ENCODE results near the gene IFTAP. TPM values are rescaled to one million over a fixed set of nuclear protein-coding genes. Genes with fewer than 3 reads are reported as not detected.
"Not testable (repeated sequence)": the region's sequence is repeated elsewhere in the genome, so short reads cannot be mapped to it uniquely, and the experiment has no call there.

The IFTAP gene
- 25.3 and 30.3 TPM in 2 replicates for total RNA-seq (2021)
- Bru-seq, nascent RNA = percentile 59 among the genes with signal in this experiment
- percentile 49 among the genes with signal in this experiment for BruChase-seq, experiment 1, labeled RNA remaining after a 2-hour chase
- BruChase-seq, experiment 2, labeled RNA remaining after a 6-hour chase = percentile 39 among the genes with signal in this experiment
- long read RNA-seq, transcript C11orf74-208 (6 exons, 694 nt) = major isoform, 15 of 53 reads
- long read RNA-seq, transcript C11orf74-201 (6 exons, 863 nt) = minor isoform, 9 of 53 reads
- long read RNA-seq, partial matches to known transcripts = 2 of 53 reads
- long read RNA-seq, other reads (novel, unspliced or antisense) = 13 of 53 reads

GRCh38 chr11:36594316-36594989, at the start of gene IFTAP:
Gene IFTAP, plus strand, starts transcription at chr11:36594502. Its CDS starts 15,602 bp downstream, at chr11:36610104.
- Histone ChIP-seq H3K27ac (ENCODE audit: low read depth, low read length, poor library complexity, severe bottlenecking) (peak within 1 kb of the TSS; percentile 1), H3K4me3 (ENCODE audit: low read depth, low read length, poor library complexity, severe bottlenecking) (peak within 1 kb of the TSS; percentile 61), H3K27me3 (replicated peaks; ENCODE audit: insufficient read depth, low read depth, low read length, poor library complexity) (peaks cover 38% of the 10 kb centered on the region), H3K9me3 (ENCODE audit: low read depth, low read length, poor library complexity, severe bottlenecking) (no peaks in the 10 kb centered on the region), H3K4me1 (ENCODE audit: insufficient read depth, low read length, poor library complexity, severe bottlenecking) (peaks cover 7% of the 10 kb centered on the region), H3K36me3 (ENCODE audit: insufficient read depth, low read length, poor library complexity, severe bottlenecking) (no peaks in the 10 kb centered on the region)
- DNase-seq (ENCODE audit: low spot score) = peak; percentile 99
- BruUV-seq (replicated peaks) = TSS peak; percentile 64
- POLR2A ChIA-PET (ENCODE audit: low non-redundant PET) = interaction anchor here (0.6 kb wide), 1 partner anchor 1103 kb away, joined by 3 read pairs; no protein-coding TSS in a partner anchor
- intact Hi-C loops (cut with micrococcal nuclease; ENCODE audit: unreplicated experiment) = no loop called here
- CTCF ChIA-PET = interaction anchor here (1.0 kb wide), 2 partner anchors 31 to 153 kb away, joined by 3 to 5 read pairs; no protein-coding TSS in a partner anchor
- no peak for TF ChIP-seq EZH2 (IDR thresholded peaks at IDR 0.05; ENCODE audit: borderline replicate concordance, low read depth, low read length, poor library complexity, severe bottlenecking)
- TF ChIP-seq CTCF (conservative IDR thresholded peaks at IDR 0.05; ENCODE audit: low read depth, low read length) = no peak

DNA sequence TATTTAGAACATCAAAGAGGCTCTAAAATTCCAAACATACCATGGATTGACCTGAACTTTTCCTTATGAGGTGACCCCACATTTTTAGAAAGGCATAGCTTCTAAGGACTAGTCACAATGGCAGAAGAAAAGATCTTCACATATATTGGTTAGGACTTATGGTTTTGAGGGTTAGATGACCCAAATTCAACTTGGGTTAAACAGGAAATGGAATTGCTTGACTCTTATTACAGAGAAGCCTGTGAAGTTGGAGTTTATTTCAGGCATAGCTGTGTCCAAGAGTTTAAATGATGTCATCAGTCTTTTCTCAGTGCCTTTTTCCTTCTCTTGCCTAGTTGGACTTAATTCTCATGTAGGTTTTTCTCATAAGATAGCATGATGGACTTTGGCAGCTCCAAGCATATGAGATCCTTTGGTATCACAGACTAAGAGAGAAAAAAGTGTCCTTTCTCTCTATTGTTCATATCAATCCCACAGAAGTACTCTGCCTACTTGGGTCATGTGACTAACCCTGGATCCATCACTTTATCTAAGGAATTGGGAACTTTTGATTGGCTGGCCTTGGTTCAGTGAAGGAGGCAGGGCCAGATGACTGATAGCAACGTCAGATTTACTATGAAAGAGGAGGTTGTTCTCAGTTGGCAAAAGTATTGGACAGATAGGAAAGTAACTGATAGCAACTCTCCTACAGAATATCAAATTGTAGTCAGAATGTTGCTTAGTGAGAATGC, 43.8 kb upstream of the IFTAP start:
- BruUV-seq (replicated peaks) = no TSS peak
- no peak overlapping the region for H3K4me3 ChIP-seq (ENCODE audit: low read depth, low read length, poor library complexity, severe bottlenecking)
- H3K4me1 ChIP-seq (ENCODE audit: insufficient read depth, low read length, poor library complexity, severe bottlenecking) = no peaks in the 10 kb centered on the region
- H3K27me3 ChIP-seq (replicated peaks; ENCODE audit: insufficient read depth, low read depth, low read length, poor library complexity) = no peaks in the 10 kb centered on the region
- ChIA-PET POLR2A (ENCODE audit: low non-redundant PET) (no interaction called here), CTCF (no interaction called here)
- H3K27ac ChIP-seq (ENCODE audit: low read depth, low read length, poor library complexity, severe bottlenecking) = no peak overlapping the region
- H3K9me3 ChIP-seq (ENCODE audit: low read depth, low read length, poor library complexity, severe bottlenecking) = no peaks in the 10 kb centered on the region
- intact Hi-C loops (cut with micrococcal nuclease; ENCODE audit: unreplicated experiment) = no loop called here
- DNase-seq (ENCODE audit: low spot score) = no peak
- TF ChIP-seq CTCF (conservative IDR thresholded peaks at IDR 0.05; ENCODE audit: low read depth, low read length) (no peak), EZH2 (IDR thresholded peaks at IDR 0.05; ENCODE audit: borderline replicate concordance, low read depth, low read length, poor library complexity, severe bottlenecking) (no peak)
- no peaks in the 10 kb centered on the region for H3K36me3 ChIP-seq (ENCODE audit: insufficient read depth, low read length, poor library complexity, severe bottlenecking)

GRCh38 chr11:36557390-36557789, 36.9 kb upstream of the IFTAP start:
- H3K4me1 ChIP-seq (ENCODE audit: insufficient read depth, low read length, poor library complexity, severe bottlenecking); H3K4me3 ChIP-seq (ENCODE audit: low read depth, low read length, poor library complexity, severe bottlenecking); H3K9me3 ChIP-seq (ENCODE audit: low read depth, low read length, poor library complexity, severe bottlenecking); H3K27ac ChIP-seq (ENCODE audit: low read depth, low read length, poor library complexity, severe bottlenecking); CTCF ChIA-PET; BruUV-seq (replicated peaks); H3K36me3 ChIP-seq (ENCODE audit: insufficient read depth, low read length, poor library complexity, severe bottlenecking); POLR2A ChIA-PET (ENCODE audit: low non-redundant PET); intact Hi-C loops (cut with micrococcal nuclease; ENCODE audit: unreplicated experiment); DNase-seq (ENCODE audit: low spot score): not testable (repeated sequence)
- H3K27me3 ChIP-seq (replicated peaks; ENCODE audit: insufficient read depth, low read depth, low read length, poor library complexity) = peaks cover 16% of the 10 kb centered on the region
